ENCODE measurements around the gene PDE4DIP.
"Not testable (repeated sequence)": the region's sequence is repeated elsewhere in the genome, so short reads cannot be mapped to it uniquely, and the experiment has no call there.

GRCh38 chr1:149009761-149010160 lies 165.5 kb downstream of the PDE4DIP start:
- TF ChIP-seq CTCF, POLR2A (IDR thresholded peaks at IDR 0.05): not testable (repeated sequence)
